GM18907 (cell line): ENCODE data around the gene CENPC.
"Not testable (repeated sequence)": the region's sequence is repeated elsewhere in the genome, so short reads cannot be mapped to it uniquely, and the experiment has no call there.

Source experiments
- ATAC-seq: cut with Tn5 transposase; IDR thresholded peaks from one replicate; pipeline ENCODE4 v1.9.1; 2021; ENCODE audit warnings: mild to moderate bottlenecking, moderate library complexity; ENCODE audit not compliant: unreplicated experiment

CENPC gene

GRCh38 chr4:67480810-67481209, 64.5 kb downstream of the CENPC start:
- ATAC-seq = no peak

- no peak for ATAC-seq
Measured at GRCh38 chr4:67475155-67475554, 70.1 kb downstream of the CENPC start.

GRCh38 chr4:67470871-67471270, 74.4 kb downstream of the CENPC start:
- no peak for ATAC-seq

GRCh38 chr4:67468830-67469229, 76.5 kb downstream of the CENPC start:
- ATAC-seq = no peak

- ATAC-seq = no peak
Measured at GRCh38 chr4:67466751-67467150, 78.6 kb downstream of the CENPC start.

GRCh38 chr4:67465763-67466052, 79.6 kb downstream of the CENPC start:
- ATAC-seq = no peak

- ATAC-seq = no peak
Measured at GRCh38 chr4:67465032-67465762, 80.1 kb downstream of the CENPC start.

GRCh38 chr4:67460574-67460973, 84.7 kb downstream of the CENPC start:
- ATAC-seq = no peak

- ATAC-seq = no peak
Measured at GRCh38 chr4:67459164-67459563, 86.1 kb downstream of the CENPC start.

- ATAC-seq = no peak
Measured at GRCh38 chr4:67456577-67457196, 88.6 kb downstream of the CENPC start.

GRCh38 chr4:67452846-67453205, 92.5 kb downstream of the CENPC start:
- not testable (repeated sequence) for ATAC-seq

- ATAC-seq = no peak
Measured at GRCh38 chr4:67452100-67452845, 93.0 kb downstream of the CENPC start.

GRCh38 chr4:67451464-67451863, 93.8 kb downstream of the CENPC start:
- no peak for ATAC-seq

- ATAC-seq = no peak
Measured at GRCh38 chr4:67448621-67449020, 96.7 kb downstream of the CENPC start.

GRCh38 chr4:67447873-67448272, 97.4 kb downstream of the CENPC start:
- no peak for ATAC-seq

- no peak for ATAC-seq
Measured at GRCh38 chr4:67446811-67447210, 98.5 kb downstream of the CENPC start.

- ATAC-seq = not testable (repeated sequence)
Measured at GRCh38 chr4:67445881-67446280, 99.4 kb downstream of the CENPC start.

GRCh38 chr4:67438975-67439374, 106.3 kb downstream of the CENPC start:
- ATAC-seq = no peak

- no peak for ATAC-seq
Measured at GRCh38 chr4:67437974-67438713, 107.2 kb downstream of the CENPC start.

GRCh38 chr4:67436742-67437141, 108.6 kb downstream of the CENPC start:
- ATAC-seq = peak; percentile 100

- ATAC-seq = no peak
Measured at GRCh38 chr4:67430989-67431388, 114.3 kb downstream of the CENPC start.

- no peak for ATAC-seq
Measured at GRCh38 chr4:67428819-67429218, 116.5 kb downstream of the CENPC start.
